WI38 (cell line): Measurements from ENCODE around the gene LGALS7.
"Not testable (repeated sequence)": the region's sequence is repeated elsewhere in the genome, so short reads cannot be mapped to it uniquely, and the experiment has no call there.

ENCODE experiments used
- H3K4me3 ChIP-seq: 2 replicates; pipeline ENCODE4 v1.5.1; 2011; ENCODE audit warnings: low read depth, mild to moderate bottlenecking, control low read depth, low read length
- TF ChIP-seq, protein P1 (sequence below): IDR thresholded peaks from 2 replicates; pipeline ENCODE4 v1.5.1; 2012; ENCODE audit warnings: low read depth, mild to moderate bottlenecking, control low read depth, low read length

Gene LGALS7

DNA sequence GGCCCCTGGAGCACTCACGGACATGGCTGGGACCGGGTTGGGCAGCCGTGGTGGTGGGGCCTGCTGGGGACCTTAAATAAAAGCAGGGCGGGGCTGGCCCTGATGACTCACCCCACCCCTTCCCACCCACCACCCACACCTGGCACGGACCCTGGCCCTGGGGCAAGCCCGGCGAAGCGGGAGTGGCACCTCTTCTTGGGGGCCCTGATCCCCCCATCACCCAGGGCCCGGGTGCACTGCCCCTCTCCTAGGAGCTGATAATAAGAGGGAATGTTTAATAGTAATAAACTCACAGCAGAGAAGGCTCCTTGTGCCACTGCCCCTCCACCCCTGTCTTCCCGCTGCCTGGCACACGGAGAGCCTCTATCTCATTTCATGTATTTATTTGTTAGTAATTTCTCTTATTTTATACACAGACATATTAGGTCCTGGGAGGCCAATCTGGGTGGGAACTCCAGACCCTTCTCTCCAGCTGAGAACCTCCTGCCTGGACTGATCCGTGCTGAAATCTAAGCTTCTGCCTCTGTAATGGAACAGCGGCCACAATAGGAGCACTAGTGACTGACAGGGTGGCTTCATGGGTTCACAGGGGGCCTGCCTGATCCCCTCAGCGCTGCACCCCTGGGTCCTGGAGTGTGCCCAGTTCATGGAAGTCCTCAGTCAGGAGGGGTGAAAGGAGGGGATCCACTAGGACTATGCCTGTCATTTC, at the start of gene LGALS7:
TSS of gene LGALS7 (minus strand) at position 49 of the 709 bp plus-strand sequence. CDS start at position 24, 25 bp downstream.
- no peak within 1 kb of the TSS for H3K4me3 ChIP-seq
- TF ChIP-seq, protein P1, sequence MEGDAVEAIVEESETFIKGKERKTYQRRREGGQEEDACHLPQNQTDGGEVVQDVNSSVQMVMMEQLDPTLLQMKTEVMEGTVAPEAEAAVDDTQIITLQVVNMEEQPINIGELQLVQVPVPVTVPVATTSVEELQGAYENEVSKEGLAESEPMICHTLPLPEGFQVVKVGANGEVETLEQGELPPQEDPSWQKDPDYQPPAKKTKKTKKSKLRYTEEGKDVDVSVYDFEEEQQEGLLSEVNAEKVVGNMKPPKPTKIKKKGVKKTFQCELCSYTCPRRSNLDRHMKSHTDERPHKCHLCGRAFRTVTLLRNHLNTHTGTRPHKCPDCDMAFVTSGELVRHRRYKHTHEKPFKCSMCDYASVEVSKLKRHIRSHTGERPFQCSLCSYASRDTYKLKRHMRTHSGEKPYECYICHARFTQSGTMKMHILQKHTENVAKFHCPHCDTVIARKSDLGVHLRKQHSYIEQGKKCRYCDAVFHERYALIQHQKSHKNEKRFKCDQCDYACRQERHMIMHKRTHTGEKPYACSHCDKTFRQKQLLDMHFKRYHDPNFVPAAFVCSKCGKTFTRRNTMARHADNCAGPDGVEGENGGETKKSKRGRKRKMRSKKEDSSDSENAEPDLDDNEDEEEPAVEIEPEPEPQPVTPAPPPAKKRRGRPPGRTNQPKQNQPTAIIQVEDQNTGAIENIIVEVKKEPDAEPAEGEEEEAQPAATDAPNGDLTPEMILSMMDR: no peak

DNA sequence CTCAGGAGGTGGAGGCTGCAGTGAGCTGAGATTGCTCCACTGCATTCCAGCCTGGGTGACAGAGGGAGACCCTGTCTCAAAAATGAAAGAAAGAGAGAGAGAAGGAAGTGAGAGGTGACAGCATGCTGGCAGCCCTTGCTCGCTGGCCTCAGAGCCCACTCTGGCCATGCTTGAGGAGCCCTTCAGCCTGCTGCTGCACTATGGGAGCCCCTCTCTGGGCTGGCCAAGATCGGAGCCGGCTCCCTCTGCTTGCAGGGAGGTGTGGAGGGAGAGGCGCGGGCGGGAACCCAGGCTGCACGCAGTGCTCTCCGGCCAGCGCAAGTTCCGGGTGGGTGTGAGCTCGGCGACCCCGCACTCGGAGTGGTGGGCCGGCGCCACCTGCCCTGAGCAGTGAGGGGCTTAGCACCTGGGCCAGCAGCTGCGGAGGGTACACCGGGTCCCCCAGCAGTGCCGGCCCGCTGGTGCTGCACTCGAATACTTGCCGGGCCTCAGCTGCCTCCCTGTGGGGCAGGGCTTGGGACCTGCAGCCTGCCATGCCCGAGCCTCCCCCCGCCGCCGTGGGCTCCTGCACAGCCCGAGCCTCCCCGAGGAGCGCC, 48.0 kb upstream of the LGALS7 start:
- H3K4me3 ChIP-seq: not testable (repeated sequence)

DNA sequence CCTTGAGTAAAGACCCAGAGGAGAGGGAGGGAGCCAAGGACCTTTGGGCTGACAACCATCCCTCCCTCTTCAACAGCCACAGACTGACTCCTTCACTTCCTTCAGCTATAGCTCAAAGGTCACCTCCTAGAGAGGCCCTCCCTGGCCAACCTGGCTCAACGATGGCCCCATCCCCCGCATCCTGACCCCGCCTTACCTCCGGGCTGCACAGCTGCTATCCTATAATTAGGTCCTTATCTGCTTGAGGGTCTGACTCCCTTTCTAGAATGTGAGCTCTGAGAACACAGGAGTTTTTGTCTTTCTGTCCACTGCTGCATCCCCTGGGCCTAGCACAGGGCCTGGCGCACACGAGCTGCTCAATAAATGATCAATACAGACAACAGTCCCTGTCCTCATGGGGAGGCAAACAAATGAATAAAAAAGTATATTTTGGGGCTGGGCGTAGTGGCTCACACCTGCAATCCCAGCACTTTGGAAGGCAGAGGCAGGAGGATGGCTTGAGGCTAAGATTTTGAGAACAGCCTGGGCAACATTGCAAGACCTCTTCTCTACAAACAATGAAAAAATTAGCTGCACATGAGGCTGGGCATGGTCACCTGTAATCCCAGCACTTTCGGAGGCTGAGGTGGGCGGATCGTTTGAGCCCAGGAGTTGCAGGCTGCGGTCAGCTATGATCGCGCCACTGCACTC, 46.1 kb upstream of the LGALS7 start:
- no peak overlapping the region for H3K4me3 ChIP-seq
- TF ChIP-seq, protein P1: no peak

DNA sequence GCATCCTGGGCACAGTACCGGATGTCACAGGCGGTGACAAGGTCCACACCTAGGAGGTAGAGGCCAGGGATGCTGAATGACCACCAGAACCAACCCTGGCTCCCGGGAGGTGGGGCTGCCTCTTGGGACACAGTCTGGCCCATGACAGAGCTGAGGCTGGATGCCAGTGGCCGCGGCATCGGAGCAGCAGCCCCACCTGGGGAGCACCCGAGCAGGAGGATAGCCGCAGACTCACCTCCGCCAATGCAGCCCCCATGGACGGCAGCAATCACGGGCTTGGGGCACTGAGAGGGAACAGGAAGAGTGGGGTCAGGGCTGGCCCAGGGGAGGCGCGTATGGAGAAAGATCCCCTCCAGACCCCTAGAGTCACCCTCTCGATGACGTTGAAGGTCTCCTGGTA, 43.8 kb upstream of the LGALS7 start:
- H3K4me3 ChIP-seq: no peak overlapping the region
- TF ChIP-seq, protein P1: no peak

DNA sequence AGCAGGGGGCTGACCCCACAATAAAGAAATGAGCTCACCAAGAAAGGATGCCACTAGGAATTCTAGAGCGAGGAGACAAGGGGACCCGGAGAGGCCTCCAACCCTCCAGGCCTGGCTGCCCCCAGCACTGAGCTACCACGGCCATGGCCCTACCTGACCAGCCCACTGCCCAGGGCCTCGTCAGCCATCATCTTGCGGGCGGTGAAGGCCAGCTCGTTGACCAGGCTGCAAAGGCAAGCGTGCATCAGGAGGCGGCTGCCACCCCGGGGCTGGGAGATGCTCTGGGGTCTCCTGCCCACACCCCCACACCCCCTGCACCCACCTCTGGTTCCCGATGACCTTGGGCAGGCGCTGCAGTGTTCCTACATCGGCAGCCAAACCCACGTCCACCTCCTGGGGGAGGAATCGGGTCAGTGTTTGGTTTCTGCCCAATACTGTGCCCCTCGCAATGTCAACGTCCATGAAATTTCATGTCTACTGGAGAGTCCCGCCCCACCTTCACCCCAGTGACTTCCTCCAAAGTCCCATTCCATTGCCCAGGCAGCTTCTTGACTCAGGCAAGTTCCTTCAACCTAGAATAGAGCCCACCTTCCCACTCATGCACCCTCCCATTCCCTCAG, 42.9 kb upstream of the LGALS7 start:
- no peak overlapping the region for H3K4me3 ChIP-seq
- TF ChIP-seq, protein P1: no peak

DNA sequence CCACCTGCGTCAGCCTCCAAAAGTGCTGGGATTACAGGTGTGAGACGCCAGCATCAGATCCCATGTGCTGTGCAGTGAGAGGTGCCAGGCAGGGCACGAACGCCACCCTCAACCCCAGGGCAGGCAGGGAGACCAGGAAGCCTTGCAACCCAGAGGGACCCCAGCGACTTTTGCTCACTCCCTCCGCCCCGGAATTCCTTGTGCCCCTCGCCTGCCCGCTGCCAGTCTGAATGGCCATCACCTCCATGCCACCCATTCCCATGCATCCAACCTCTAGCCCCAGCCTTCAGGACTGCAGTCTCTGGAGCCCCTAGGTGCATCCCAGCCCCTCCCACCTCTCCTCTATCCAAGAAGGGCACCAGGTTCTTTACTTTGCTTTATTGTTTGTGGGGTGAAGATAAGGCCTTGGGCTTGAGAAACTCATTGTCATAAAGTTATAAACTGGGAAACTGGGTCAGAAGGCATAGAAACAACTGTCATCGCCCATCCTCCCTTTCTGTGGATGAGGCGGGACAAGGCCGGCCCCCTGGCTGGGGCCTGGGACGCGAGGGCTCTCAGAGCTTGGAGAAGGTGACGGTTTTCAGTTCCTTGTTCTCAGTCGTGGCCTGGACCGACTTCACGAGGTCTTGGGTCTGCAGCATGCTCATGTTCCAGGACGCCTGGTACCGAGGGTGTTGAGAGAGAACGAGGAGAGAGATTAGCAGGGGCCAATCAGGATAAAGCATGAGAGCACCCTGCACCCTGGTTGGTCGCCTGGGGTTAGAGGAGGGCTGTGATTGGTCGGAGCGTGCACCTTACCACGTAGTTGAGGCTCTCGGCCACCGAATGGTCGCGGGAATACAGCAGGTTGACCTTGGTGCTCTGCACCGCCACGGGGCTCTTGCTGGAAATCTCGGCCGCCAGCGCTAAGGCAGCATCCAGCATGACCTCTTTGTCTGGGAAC, 42.0 kb upstream of the LGALS7 start:
- TF ChIP-seq, protein P1: no peak
- H3K4me3 ChIP-seq: no peak overlapping the region

DNA sequence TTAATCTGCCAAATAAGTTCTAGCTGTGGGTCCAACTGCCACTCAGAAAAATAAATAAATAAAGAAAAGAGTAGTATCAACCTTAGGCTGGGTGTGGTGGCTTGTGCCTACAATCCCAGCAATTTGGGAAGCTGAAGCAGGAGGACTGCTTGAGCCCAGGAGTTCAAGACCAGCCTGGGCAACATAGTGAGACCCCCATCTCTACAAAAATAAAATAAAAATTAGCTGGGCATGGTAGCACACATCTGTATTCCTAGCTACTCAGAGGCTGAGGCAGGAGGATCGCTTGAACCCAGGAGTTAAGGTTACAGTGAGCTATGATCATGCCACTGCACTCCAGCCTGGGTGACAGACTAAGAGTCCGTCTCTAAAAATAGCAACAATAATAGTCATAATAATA, 40.6 kb upstream of the LGALS7 start:
- not testable (repeated sequence) for H3K4me3 ChIP-seq
